HT-29 (cell line): ENCODE data around the gene INTS11. TPM values are rescaled to one million over a fixed set of nuclear protein-coding genes. Genes with fewer than 3 reads are reported as not detected.

Experiments
- DNase-seq: peaks from one replicate; pipeline ENCODE4 v3.0.0-alpha.2; 2015; ENCODE audit warnings: low spot score
- total RNA-seq: library from RNA; depleted of rRNA; stranded (reverse); fragments of >200 nt; shearing (Covaris generic); gene quantifications from 2 replicates; pipeline ENCODE4 v1.2.3, GENCODE V29; 2014

INTS11 gene
- total RNA-seq, 1 experiment from 2014 or later = 174 TPM

GRCh38 chr1:1343811-1344421 is 19.5 kb upstream of the INTS11 start:
- peak; percentile 52 for DNase-seq

- no peak for DNase-seq
Measured at GRCh38 chr1:1342584-1343115, 18.2 kb upstream of the INTS11 start.

- DNase-seq = no peak
Measured at GRCh38 chr1:1342061-1342562, 17.7 kb upstream of the INTS11 start.

- no peak for DNase-seq
Measured at GRCh38 chr1:1341549-1342021, 17.1 kb upstream of the INTS11 start.

- no peak for DNase-seq
Measured at GRCh38 chr1:1340791-1341548, 16.5 kb upstream of the INTS11 start.

GRCh38 chr1:1340185-1340584 is 15.7 kb upstream of the INTS11 start:
- DNase-seq = no peak

GRCh38 chr1:1338278-1338677 is 13.8 kb upstream of the INTS11 start:
- no peak for DNase-seq

DNA sequence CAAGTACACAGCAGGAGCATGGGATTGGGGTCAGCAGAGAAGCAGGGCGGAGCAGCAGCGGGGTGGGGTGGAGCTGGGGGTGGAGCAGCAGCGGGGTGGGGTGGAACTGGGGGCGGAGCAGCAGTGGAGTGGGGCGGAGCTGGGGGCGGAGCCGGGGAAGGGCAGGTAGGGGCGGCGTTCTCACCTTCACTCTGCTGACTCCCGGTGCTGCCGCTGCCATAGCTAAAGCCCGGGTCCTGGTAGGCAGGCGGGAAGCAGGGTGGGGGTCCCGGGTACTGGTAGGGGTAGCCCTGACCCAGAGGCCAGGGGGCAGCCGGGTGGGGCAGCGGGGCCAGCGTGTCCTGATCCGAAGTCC is 13.3 kb upstream of the INTS11 start:
- DNase-seq = peak; percentile 70

GRCh38 chr1:1336931-1337792 is 12.7 kb upstream of the INTS11 start:
- no peak for DNase-seq

DNA sequence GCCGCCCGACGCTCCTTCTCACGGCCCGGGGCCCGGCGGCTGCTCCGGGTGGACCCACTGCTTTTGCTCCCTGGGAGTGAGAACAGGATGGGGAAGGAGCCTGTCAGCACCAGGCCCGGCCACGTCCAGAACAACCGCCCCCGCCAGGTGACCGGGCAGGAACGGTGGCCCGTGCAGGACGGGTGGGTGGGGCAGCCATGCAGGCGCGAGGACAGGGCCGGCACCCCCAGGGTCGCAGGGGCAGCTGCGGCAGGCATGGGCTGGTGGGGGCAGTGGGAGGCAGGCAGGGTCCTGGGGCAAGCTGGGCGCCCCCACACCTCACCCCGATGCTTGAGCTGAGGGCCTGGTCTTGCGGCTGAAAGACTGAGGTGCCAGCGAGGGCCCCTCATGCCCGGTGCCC is 12.0 kb upstream of the INTS11 start:
- DNase-seq = no peak

DNA sequence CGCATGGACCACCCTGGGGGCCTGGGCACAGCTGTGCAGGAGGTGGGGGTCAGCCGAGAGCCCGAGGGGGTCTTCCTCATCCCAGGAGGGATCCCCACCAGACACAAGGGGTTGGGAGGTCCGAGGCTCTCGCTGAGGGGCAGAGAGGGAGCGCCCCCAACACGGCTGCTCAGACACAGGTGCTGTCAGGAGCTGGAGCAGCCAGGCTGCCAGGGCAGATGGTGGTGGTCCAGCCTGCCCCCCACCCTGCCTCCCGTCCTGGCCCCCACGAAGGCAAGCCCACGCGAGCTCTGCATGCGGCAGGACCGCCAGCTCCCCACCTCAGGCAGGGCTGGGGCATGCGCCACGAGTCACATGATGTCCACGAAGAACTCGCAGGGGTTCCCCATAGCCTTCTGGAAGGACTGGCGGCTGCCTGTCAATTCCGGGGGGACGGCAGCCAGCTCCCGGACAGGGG is 11.4 kb upstream of the INTS11 start:
- DNase-seq = no peak

GRCh38 chr1:1335283-1335682 is 10.8 kb upstream of the INTS11 start:
- DNase-seq = no peak

DNA sequence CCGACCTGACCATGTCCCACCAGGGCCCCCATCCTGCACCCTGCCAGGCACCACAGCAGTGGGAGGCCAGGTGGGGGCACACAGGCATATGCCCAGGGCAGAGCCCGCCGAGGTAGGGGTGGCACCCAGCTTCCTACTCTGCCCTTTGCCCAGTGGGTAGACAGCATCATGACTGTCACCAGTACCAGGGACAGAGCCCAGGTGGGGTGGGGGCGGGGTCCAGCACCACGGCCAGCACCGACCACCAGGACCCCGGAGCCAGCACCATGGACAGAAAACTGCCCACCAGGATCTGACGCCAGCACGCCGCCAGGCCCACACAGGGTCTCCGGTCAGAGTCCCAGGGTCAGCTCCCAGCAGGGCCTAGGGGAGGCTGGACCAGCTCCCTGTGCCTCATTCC is 10.4 kb upstream of the INTS11 start:
- DNase-seq = no peak

DNA sequence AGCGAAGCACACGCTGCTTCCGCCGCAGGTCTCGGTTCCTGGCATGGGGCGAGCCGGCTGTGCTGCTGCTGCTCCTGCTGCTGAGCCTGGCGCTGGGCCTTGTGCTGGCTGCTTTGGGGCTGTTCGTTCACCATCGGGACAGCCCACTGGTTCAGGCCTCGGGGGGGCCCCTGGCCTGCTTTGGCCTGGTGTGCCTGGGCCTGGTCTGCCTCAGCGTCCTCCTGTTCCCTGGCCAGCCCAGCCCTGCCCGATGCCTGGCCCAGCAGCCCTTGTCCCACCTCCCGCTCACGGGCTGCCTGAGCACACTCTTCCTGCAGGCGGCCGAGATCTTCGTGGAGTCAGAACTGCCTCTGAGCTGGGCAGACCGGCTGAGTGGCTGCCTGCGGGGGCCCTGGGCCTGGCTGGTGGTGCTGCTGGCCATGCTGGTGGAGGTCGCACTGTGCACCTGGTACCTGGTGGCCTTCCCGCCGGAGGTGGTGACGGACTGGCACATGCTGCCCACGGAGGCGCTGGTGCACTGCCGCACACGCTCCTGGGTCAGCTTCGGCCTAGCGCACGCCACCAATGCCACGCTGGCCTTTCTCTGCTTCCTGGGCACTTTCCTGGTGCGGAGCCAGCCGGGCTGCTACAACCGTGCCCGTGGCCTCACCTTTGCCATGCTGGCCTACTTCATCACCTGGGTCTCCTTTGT is 9.2 kb upstream of the INTS11 start:
- DNase-seq = no peak

GRCh38 chr1:1332774-1333480 is 8.5 kb upstream of the INTS11 start:
- peak; percentile 65 for DNase-seq

DNA sequence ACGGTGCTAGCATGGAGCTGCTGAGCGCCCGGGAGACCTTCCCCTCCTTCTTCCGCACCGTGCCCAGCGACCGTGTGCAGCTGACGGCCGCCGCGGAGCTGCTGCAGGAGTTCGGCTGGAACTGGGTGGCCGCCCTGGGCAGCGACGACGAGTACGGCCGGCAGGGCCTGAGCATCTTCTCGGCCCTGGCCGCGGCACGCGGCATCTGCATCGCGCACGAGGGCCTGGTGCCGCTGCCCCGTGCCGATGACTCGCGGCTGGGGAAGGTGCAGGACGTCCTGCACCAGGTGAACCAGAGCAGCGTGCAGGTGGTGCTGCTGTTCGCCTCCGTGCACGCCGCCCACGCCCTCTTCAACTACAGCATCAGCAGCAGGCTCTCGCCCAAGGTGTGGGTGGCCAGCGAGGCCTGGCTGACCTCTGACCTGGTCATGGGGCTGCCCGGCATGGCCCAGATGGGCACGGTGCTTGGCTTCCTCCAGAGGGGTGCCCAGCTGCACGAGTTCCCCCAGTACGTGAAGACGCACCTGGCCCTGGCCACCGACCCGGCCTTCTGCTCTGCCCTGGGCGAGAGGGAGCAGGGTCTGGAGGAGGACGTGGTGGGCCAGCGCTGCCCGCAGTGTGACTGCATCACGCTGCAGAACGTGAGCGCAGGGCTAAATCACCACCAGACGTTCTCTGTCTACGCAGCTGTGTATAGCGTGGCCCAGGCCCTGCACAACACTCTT is 7.7 kb upstream of the INTS11 start:
- no peak for DNase-seq

GRCh38 chr1:1331068-1331965 is 6.9 kb upstream of the INTS11 start, which contains the start of gene TAS1R3:
Gene TAS1R3 (plus strand): TSS chr1:1331280. CDS start chr1:1331346, 66 bp downstream.
- no peak for DNase-seq

GRCh38 chr1:1330366-1331067 is 6.1 kb upstream of the INTS11 start:
- no peak for DNase-seq
